ENCODE results near the gene HMCN1. TPM values are rescaled to one million over a fixed set of nuclear protein-coding genes. Genes with fewer than 3 reads are reported as not detected.
A peak's percentile ranks its signal among the peaks of the same experiment; 100 is the strongest.

The HMCN1 gene
- total and polyA plus RNA-seq, 4 donors: 1.5 to 6.8 (median 3.5) TPM

DNA sequence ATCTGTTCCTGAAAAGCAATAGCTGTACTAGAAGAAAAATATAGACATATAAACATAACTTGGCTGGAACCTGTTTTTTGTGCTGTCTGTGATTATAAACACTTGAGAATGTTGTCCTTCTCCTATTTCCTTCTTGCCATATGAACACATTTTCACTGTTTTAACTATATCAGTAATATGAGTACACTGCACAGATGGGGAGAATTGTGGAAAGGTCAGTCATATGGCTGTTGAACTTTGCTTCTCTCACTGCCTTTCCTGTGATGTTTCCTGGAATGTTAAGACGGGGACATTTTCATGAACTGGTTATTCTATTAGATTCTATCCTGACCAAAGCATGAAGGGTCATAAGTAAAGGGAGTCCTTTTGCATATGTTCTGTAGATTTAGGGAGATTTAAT is 24.9 kb downstream of the HMCN1 start:
- 63% methylated on average over 1 of the region's 1 CpG for WGBS
- Histone ChIP-seq H3K27ac (ENCODE audit: low read depth in 1 of 2, low read length in 2 of 2) (no peak overlapping the region), H3K27me3 (ENCODE audit: control insufficient read depth in 4 of 4, insufficient read depth in 4 of 4, low read length in 3 of 4) (no peaks in the 10 kb centered on the region), H3K9me3 (ENCODE audit: control insufficient read depth in 4 of 4, low read length in 3 of 4) (no peaks in the 10 kb centered on the region), H3K9ac (ENCODE audit: low read depth in 1 of 2, low read length in 2 of 2) (no peak overlapping the region), H3K4me1 (ENCODE audit: control insufficient read depth in 4 of 4, insufficient read depth in 4 of 4, low read length in 3 of 4) (no peaks in the 10 kb centered on the region), H3K4me3 (ENCODE audit: low read depth in 1 of 3, low read length in 3 of 3) (no peak overlapping the region), H3K36me3 (ENCODE audit: control insufficient read depth in 4 of 4, insufficient read depth in 3 of 4, low read depth in 1 of 4, low read length in 3 of 4) (no peaks in the 10 kb centered on the region)
- TF ChIP-seq NR2F2 (IDR thresholded peaks at IDR 0.05): peak; percentile 84
- TF ChIP-seq HNF4A (conservative IDR thresholded peaks at IDR 0.05): no peak
- peak; percentile 12 to 27 for TF ChIP-seq RXRA (IDR thresholded peaks at IDR 0.05)
- DNase-seq (ENCODE audit: low spot score): no peak

- no peak overlapping the region for H3K4me3 ChIP-seq (ENCODE audit: low read depth in 1 of 3, low read length in 3 of 3)
- peaks cover 0 to 2% (median 0%) of the 10 kb centered on the region in 4 donors for H3K27me3 ChIP-seq (ENCODE audit: control insufficient read depth in 4 of 4, insufficient read depth in 4 of 4, low read length in 3 of 4)
- no peak for TF ChIP-seq HNF4A (conservative IDR thresholded peaks at IDR 0.05)
- TF ChIP-seq NR2F2 (IDR thresholded peaks at IDR 0.05): no peak
- no peak for TF ChIP-seq RXRA (IDR thresholded peaks at IDR 0.05)
- TF ChIP-seq, protein P1, sequence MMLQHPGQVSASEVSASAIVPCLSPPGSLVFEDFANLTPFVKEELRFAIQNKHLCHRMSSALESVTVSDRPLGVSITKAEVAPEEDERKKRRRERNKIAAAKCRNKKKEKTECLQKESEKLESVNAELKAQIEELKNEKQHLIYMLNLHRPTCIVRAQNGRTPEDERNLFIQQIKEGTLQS (IDR thresholded peaks at IDR 0.05): no peak
- no peak for TF ChIP-seq ZBTB33 (IDR thresholded peaks at IDR 0.05)
- TF ChIP-seq FOXA2 (IDR thresholded peaks at IDR 0.05): no peak
- TF ChIP-seq, protein P2, sequence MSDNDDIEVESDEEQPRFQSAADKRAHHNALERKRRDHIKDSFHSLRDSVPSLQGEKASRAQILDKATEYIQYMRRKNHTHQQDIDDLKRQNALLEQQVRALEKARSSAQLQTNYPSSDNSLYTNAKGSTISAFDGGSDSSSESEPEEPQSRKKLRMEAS (IDR thresholded peaks at IDR 0.05): no peak
- TF ChIP-seq FOXA1 (IDR thresholded peaks at IDR 0.05): no peak
- no peak for TF ChIP-seq TAF1 (conservative IDR thresholded peaks at IDR 0.05)
- TF ChIP-seq GABPA (IDR thresholded peaks at IDR 0.05 in 1 of 2, conservative IDR thresholded peaks at IDR 0.05 in 1 of 2): no peak
- no peak for TF ChIP-seq CTCF (IDR thresholded peaks at IDR 0.05; ENCODE audit: low read depth, low read length, missing input control)
- TF ChIP-seq, protein P3, sequence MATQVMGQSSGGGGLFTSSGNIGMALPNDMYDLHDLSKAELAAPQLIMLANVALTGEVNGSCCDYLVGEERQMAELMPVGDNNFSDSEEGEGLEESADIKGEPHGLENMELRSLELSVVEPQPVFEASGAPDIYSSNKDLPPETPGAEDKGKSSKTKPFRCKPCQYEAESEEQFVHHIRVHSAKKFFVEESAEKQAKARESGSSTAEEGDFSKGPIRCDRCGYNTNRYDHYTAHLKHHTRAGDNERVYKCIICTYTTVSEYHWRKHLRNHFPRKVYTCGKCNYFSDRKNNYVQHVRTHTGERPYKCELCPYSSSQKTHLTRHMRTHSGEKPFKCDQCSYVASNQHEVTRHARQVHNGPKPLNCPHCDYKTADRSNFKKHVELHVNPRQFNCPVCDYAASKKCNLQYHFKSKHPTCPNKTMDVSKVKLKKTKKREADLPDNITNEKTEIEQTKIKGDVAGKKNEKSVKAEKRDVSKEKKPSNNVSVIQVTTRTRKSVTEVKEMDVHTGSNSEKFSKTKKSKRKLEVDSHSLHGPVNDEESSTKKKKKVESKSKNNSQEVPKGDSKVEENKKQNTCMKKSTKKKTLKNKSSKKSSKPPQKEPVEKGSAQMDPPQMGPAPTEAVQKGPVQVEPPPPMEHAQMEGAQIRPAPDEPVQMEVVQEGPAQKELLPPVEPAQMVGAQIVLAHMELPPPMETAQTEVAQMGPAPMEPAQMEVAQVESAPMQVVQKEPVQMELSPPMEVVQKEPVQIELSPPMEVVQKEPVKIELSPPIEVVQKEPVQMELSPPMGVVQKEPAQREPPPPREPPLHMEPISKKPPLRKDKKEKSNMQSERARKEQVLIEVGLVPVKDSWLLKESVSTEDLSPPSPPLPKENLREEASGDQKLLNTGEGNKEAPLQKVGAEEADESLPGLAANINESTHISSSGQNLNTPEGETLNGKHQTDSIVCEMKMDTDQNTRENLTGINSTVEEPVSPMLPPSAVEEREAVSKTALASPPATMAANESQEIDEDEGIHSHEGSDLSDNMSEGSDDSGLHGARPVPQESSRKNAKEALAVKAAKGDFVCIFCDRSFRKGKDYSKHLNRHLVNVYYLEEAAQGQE (IDR thresholded peaks at IDR 0.05): no peak
- no peak for TF ChIP-seq RAD21 (IDR thresholded peaks at IDR 0.05)
- DNase-seq (ENCODE audit: low spot score): no peak
- H3K9me3 ChIP-seq (ENCODE audit: control insufficient read depth in 4 of 4, low read length in 3 of 4): no peaks in the 10 kb centered on the region
- H3K27ac ChIP-seq (ENCODE audit: low read depth in 1 of 2, low read length in 2 of 2): no peak overlapping the region
- H3K36me3 ChIP-seq (ENCODE audit: control insufficient read depth in 4 of 4, insufficient read depth in 3 of 4, low read depth in 1 of 4, low read length in 3 of 4): no peaks in the 10 kb centered on the region
- no peak overlapping the region for H3K9ac ChIP-seq (ENCODE audit: low read depth in 1 of 2, low read length in 2 of 2)
- 51% methylated on average over 3 of the region's 3 CpGs for WGBS
- H3K4me1 ChIP-seq (ENCODE audit: control insufficient read depth in 4 of 4, insufficient read depth in 4 of 4, low read length in 3 of 4): no peaks in the 10 kb centered on the region
These were observed 27.6 kb downstream of the HMCN1 start for GRCh38 chr1:185761841-185762240.

Data from liver (tissue), 9 donors.